ENCODE data around the gene GPR33. TPM values are rescaled to one million over a fixed set of nuclear protein-coding genes. Genes with fewer than 3 reads are reported as not detected.
A peak's percentile ranks its signal among the peaks of the same experiment; 100 is the strongest.

Gene GPR33
- total RNA-seq, 1 experiment from 2014 or later = not detected

DNA sequence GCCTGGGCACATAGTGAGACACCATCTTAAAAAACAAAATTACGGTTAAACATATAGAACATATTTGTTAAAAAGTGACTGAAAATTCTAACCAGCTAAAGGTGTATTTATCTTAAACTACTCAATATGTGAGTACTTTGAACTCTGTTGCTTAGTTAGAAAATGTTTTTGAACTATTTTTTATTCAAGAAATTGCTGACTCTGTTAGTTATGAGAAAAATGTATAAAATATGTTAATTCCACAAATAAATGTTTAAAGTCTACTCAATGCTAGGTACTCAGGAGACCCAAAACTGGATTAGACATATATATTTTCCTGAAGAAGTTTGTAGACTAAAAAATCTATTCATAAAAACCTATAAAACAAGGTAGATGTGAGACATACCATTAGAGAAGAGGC is 23.0 kb upstream of the GPR33 start:
- TF ChIP-seq, protein P1, sequence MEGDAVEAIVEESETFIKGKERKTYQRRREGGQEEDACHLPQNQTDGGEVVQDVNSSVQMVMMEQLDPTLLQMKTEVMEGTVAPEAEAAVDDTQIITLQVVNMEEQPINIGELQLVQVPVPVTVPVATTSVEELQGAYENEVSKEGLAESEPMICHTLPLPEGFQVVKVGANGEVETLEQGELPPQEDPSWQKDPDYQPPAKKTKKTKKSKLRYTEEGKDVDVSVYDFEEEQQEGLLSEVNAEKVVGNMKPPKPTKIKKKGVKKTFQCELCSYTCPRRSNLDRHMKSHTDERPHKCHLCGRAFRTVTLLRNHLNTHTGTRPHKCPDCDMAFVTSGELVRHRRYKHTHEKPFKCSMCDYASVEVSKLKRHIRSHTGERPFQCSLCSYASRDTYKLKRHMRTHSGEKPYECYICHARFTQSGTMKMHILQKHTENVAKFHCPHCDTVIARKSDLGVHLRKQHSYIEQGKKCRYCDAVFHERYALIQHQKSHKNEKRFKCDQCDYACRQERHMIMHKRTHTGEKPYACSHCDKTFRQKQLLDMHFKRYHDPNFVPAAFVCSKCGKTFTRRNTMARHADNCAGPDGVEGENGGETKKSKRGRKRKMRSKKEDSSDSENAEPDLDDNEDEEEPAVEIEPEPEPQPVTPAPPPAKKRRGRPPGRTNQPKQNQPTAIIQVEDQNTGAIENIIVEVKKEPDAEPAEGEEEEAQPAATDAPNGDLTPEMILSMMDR (IDR thresholded peaks at IDR 0.05; ENCODE audit: insufficient read depth in 1 of 2, low read depth in 1 of 2, low read length in 1 of 2, severe bottlenecking in 1 of 2, unreplicated experiment in 1 of 2) = no peak
- intact Hi-C loops (cut with micrococcal nuclease; ENCODE audit: unreplicated experiment) = loop anchor here (2.0 to 10.0 kb wide), 3 partner anchors 386 to 1054 kb away; no protein-coding TSS in a partner anchor
- H3K4me3 Mint-ChIP-seq (ENCODE audit: unreplicated experiment) = no peak overlapping the region
- BruUV-seq (replicated peaks) = no TSS peak
- Histone ChIP-seq H3K4me3 (ENCODE audit: low read depth, low read length) (no peak overlapping the region), H3K36me3 (ENCODE audit: control insufficient read depth, insufficient read depth, low read length) (no peaks in the 10 kb centered on the region), H3K9me3 (no peaks in the 10 kb centered on the region), H3K27me3 (replicated peaks; ENCODE audit: control insufficient read depth, insufficient read depth, low read length) (no peaks in the 10 kb centered on the region), H3K4me1 (no peaks in the 10 kb centered on the region)
- ChIA-PET POLR2A (no interaction called here), CTCF (interaction anchor here (2.1 kb wide), 1 partner anchor 744 kb away, joined by 8 read pairs; no protein-coding TSS in a partner anchor)
- DNase-seq = no peak
- no peaks in the 10 kb centered on the region for H3K4me1 Mint-ChIP-seq (ENCODE audit: low read depth, unreplicated experiment)
- no peak overlapping the region for H3K27ac Mint-ChIP-seq (ENCODE audit: unreplicated experiment)
- H3K9me3 Mint-ChIP-seq (ENCODE audit: unreplicated experiment) = no peaks in the 10 kb centered on the region
- H3K27me3 Mint-ChIP-seq (ENCODE audit: insufficient read depth, unreplicated experiment) = peaks cover 7% of the 10 kb centered on the region
- no peaks in the 10 kb centered on the region for H3K36me3 Mint-ChIP-seq (ENCODE audit: insufficient read depth, unreplicated experiment)

DNA sequence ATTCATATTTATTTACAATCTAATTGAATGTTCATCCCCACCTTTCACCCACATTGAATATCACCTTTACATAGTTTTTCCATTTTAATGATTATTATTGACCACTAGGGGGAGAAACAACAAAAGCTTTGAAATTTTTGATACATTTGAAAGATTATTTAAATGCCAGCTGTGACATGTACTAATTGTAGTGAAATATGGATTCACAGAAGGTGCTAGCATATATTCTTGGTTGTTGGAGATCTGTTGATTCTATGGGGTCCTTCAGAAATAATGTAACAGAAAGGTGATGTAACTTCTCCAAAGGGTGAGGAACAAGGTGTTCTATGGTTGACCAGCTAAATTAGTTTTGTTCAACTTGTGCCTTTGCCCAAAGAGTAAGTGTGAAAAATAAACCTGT is 22.4 kb upstream of the GPR33 start:
- H3K4me1 Mint-ChIP-seq (ENCODE audit: low read depth, unreplicated experiment) = no peaks in the 10 kb centered on the region
- no peak overlapping the region for H3K27ac Mint-ChIP-seq (ENCODE audit: unreplicated experiment)
- intact Hi-C loops (cut with micrococcal nuclease; ENCODE audit: unreplicated experiment) = loop anchor here (2.0 to 10.0 kb wide), 3 partner anchors 387 to 1055 kb away; no protein-coding TSS in a partner anchor
- no TSS peak for BruUV-seq (replicated peaks)
- DNase-seq = no peak
- no peaks in the 10 kb centered on the region for H3K9me3 ChIP-seq
- no peaks in the 10 kb centered on the region for H3K36me3 ChIP-seq (ENCODE audit: control insufficient read depth, insufficient read depth, low read length)
- peaks cover 7% of the 10 kb centered on the region for H3K27me3 Mint-ChIP-seq (ENCODE audit: insufficient read depth, unreplicated experiment)
- H3K27me3 ChIP-seq (replicated peaks; ENCODE audit: control insufficient read depth, insufficient read depth, low read length) = no peaks in the 10 kb centered on the region
- H3K9me3 Mint-ChIP-seq (ENCODE audit: unreplicated experiment) = no peaks in the 10 kb centered on the region
- CTCF ChIA-PET = interaction anchor here (2.1 kb wide), 1 partner anchor 744 kb away, joined by 8 read pairs; no protein-coding TSS in a partner anchor
- H3K36me3 Mint-ChIP-seq (ENCODE audit: insufficient read depth, unreplicated experiment) = no peaks in the 10 kb centered on the region
- no peak overlapping the region for H3K4me3 Mint-ChIP-seq (ENCODE audit: unreplicated experiment)
- no peaks in the 10 kb centered on the region for H3K4me1 ChIP-seq
- TF ChIP-seq, protein P1 (IDR thresholded peaks at IDR 0.05; ENCODE audit: insufficient read depth in 1 of 2, low read depth in 1 of 2, low read length in 1 of 2, severe bottlenecking in 1 of 2, unreplicated experiment in 1 of 2) = peak; percentile 48 to 51
- POLR2A ChIA-PET = no interaction called here
- H3K4me3 ChIP-seq (ENCODE audit: low read depth, low read length) = no peak overlapping the region

DNA sequence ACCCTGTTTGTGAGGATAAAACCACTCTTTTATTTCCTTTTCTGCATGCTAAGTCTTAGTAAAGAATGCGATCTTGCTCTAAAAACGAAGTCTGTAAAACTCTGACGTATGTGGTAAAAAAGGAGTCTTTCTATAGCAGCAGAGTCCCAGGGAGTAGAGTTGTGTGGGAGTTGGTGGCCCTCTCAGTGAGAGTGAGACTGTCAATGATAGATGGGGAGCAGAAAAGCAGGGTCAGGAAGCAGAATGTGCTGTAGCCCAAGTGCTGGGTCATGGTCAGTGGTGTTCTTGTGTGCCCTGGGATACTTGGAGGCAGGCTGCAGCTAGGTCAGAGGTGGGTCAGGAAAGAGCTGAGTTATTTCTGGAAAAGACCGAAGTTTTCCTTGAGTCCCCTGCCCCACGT is 20.3 kb upstream of the GPR33 start:
- Histone ChIP-seq H3K27me3 (replicated peaks; ENCODE audit: control insufficient read depth, insufficient read depth, low read length) (no peaks in the 10 kb centered on the region), H3K36me3 (ENCODE audit: control insufficient read depth, insufficient read depth, low read length) (no peaks in the 10 kb centered on the region), H3K4me3 (ENCODE audit: low read depth, low read length) (no peak overlapping the region), H3K4me1 (no peaks in the 10 kb centered on the region), H3K9me3 (no peaks in the 10 kb centered on the region)
- Mint-ChIP-seq H3K27ac (ENCODE audit: unreplicated experiment) (no peak overlapping the region), H3K36me3 (ENCODE audit: insufficient read depth, unreplicated experiment) (no peaks in the 10 kb centered on the region), H3K27me3 (ENCODE audit: insufficient read depth, unreplicated experiment) (peaks cover 7% of the 10 kb centered on the region), H3K4me1 (ENCODE audit: low read depth, unreplicated experiment) (no peaks in the 10 kb centered on the region), H3K4me3 (ENCODE audit: unreplicated experiment) (no peak overlapping the region), H3K9me3 (ENCODE audit: unreplicated experiment) (no peaks in the 10 kb centered on the region)
- BruUV-seq (replicated peaks) = no TSS peak
- ChIA-PET CTCF (no interaction called here), POLR2A (no interaction called here)
- no peak for DNase-seq
- intact Hi-C loops (cut with micrococcal nuclease; ENCODE audit: unreplicated experiment) = no loop called here
- TF ChIP-seq, protein P1 (IDR thresholded peaks at IDR 0.05; ENCODE audit: insufficient read depth in 1 of 2, low read depth in 1 of 2, low read length in 1 of 2, severe bottlenecking in 1 of 2, unreplicated experiment in 1 of 2) = no peak
